OCI-LY1 (cell line): ENCODE data around the gene P3H3.

ENCODE experiments used
- H2AFZ ChIP-seq: fragments of 200-600 bp; sonication (generic), shearing (Covaris generic); 2 replicates; pipeline ENCODE4 v1.6.0; 2014; ENCODE audit warnings: antibody characterized with exemption, mild to moderate bottlenecking, low read length
- H3F3A ChIP-seq: fragments of 200-600 bp; sonication (generic), shearing (Covaris generic); 2 replicates; pipeline ENCODE4 v1.6.0; 2014; ENCODE audit warnings: mild to moderate bottlenecking, antibody characterized with exemption, low read length, moderate library complexity; ENCODE audit not compliant: insufficient read depth
- H3K27ac ChIP-seq: fragments of 200-600 bp; sonication (generic); 2 replicates; pipeline ENCODE4 v1.5.1; 2014; ENCODE audit warnings: low read length, mixed run types, mild to moderate bottlenecking, low read depth; ENCODE audit not compliant: poor library complexity, severe bottlenecking
- H3K27me3 ChIP-seq: fragments of 200-600 bp; sonication (generic); 2 replicates; pipeline ENCODE4 v1.6.0; 2014; ENCODE audit warnings: antibody characterized with exemption, mild to moderate bottlenecking, low read length, moderate library complexity; ENCODE audit not compliant: insufficient read depth
- H3K36me3 ChIP-seq: fragments of 200-600 bp; sonication (generic); 2 replicates; pipeline ENCODE4 v1.6.1; 2014; ENCODE audit warnings: mild to moderate bottlenecking, antibody characterized with exemption, low read length, moderate library complexity, mixed read lengths; ENCODE audit not compliant: insufficient read depth
- H3K4me1 ChIP-seq: fragments of 200-600 bp; sonication (generic); 2 replicates; pipeline ENCODE4 v1.5.1; 2014; ENCODE audit warnings: mild to moderate bottlenecking, low read length, moderate library complexity; ENCODE audit not compliant: insufficient read depth, severe bottlenecking
- H3K4me2 ChIP-seq: fragments of 200-600 bp; sonication (generic), shearing (Covaris generic); 2 replicates; pipeline ENCODE4 v1.6.1; 2014; ENCODE audit warnings: low read length
- H3K4me3 ChIP-seq: fragments of 200-600 bp; sonication (generic); 2 replicates; pipeline ENCODE4 v1.5.1; 2014; ENCODE audit warnings: low read length, low read depth, mild to moderate bottlenecking, mixed read lengths; ENCODE audit not compliant: poor library complexity, severe bottlenecking
- H3K79me2 ChIP-seq: fragments of 200-600 bp; shearing (Covaris generic); 2 replicates; pipeline ENCODE4 v1.6.1; 2016; ENCODE audit warnings: mixed run types, low read length, mixed read lengths; ENCODE audit not compliant: insufficient read depth
- H3K9ac ChIP-seq: fragments of 200-600 bp; sonication (generic), shearing (Covaris generic); 2 replicates; pipeline ENCODE4 v1.6.1; 2014; ENCODE audit warnings: mild to moderate bottlenecking, low read length, mixed read lengths
- H3K9me2 ChIP-seq: fragments of 200-600 bp; sonication (generic), shearing (Covaris generic); 2 replicates; pipeline ENCODE4 v1.6.1; 2014; ENCODE audit warnings: low read depth, mild to moderate bottlenecking, low read length, mixed read lengths
- H3K9me3 ChIP-seq: fragments of 200-600 bp; shearing (Covaris generic); 2 replicates; pipeline ENCODE4 v1.6.1; 2014; ENCODE audit warnings: low read length, mixed read lengths
- H4K20me1 ChIP-seq: fragments of 200-600 bp; sonication (generic), shearing (Covaris generic); 2 replicates; pipeline ENCODE4 v1.6.0; 2016; ENCODE audit warnings: mild to moderate bottlenecking, low read length; ENCODE audit not compliant: insufficient read depth
- CTCF ChIP-seq: fragments of 200-600 bp; sonication (generic), shearing (Covaris generic); IDR thresholded peaks from 2 replicates; pipeline ENCODE4 v1.5.1; 2017; ENCODE audit warnings: mild to moderate bottlenecking, antibody characterized with exemption, low read length, moderate library complexity, mixed read lengths
- EZH2 ChIP-seq: fragments of 200-600 bp; sonication (generic), shearing (Covaris generic); IDR thresholded peaks from 2 replicates; pipeline ENCODE4 v1.8.0; 2017; ENCODE audit warnings: borderline replicate concordance, mixed run types, mild to moderate bottlenecking, antibody characterized with exemption, low read length, moderate library complexity, mixed read lengths

Gene P3H3

GRCh38 chr12:6821591-6822425, 6.4 kb upstream of the P3H3 start, which contains the start of gene GPR162:
TSS of gene GPR162 (plus strand) at chr12:6821821. CDS start at chr12:6823899, 2,078 bp downstream.
- no peaks in the 10 kb centered on the region for H3K4me1 ChIP-seq
- no peaks in the 10 kb centered on the region for H3K9me3 ChIP-seq
- no peaks in the 10 kb centered on the region for H3K79me2 ChIP-seq
- no peaks in the 10 kb centered on the region for H3K9me2 ChIP-seq
- H3K36me3 ChIP-seq, result no peaks in the 10 kb centered on the region
- H4K20me1 ChIP-seq, result no peaks in the 10 kb centered on the region
- no peak for TF ChIP-seq EZH2
- TF ChIP-seq CTCF, result no peak
- no peaks in the 10 kb centered on the region for H3F3A ChIP-seq
- no peak within 1 kb of the TSS for H3K9ac ChIP-seq
- no peak within 1 kb of the TSS for H3K4me2 ChIP-seq
- no peak within 1 kb of the TSS for H3K4me3 ChIP-seq
- no peak within 1 kb of the TSS for H2AFZ ChIP-seq
- H3K27me3 ChIP-seq, result peaks cover 9% of the 10 kb centered on the region; the same call in 1 of the 2 replicates
- no peak within 1 kb of the TSS for H3K27ac ChIP-seq

GRCh38 chr12:6822426-6823135, 5.6 kb upstream of the P3H3 start:
- no peak overlapping the region for H3K4me3 ChIP-seq
- no peak overlapping the region for H3K27ac ChIP-seq
- no peak for TF ChIP-seq CTCF
- no peak for TF ChIP-seq EZH2
- no peak overlapping the region for H3K9ac ChIP-seq
- H3K4me2 ChIP-seq, result no peak overlapping the region
- H3F3A ChIP-seq, result no peaks in the 10 kb centered on the region
- H3K9me3 ChIP-seq, result no peaks in the 10 kb centered on the region
- no peaks in the 10 kb centered on the region for H3K9me2 ChIP-seq
- H2AFZ ChIP-seq, result no peak overlapping the region
- no peaks in the 10 kb centered on the region for H3K79me2 ChIP-seq
- no peaks in the 10 kb centered on the region for H3K36me3 ChIP-seq
- no peaks in the 10 kb centered on the region for H3K4me1 ChIP-seq
- H4K20me1 ChIP-seq, result no peaks in the 10 kb centered on the region
- peaks cover 9% of the 10 kb centered on the region; the same call in 1 of the 2 replicates for H3K27me3 ChIP-seq

- Histone ChIP-seq H3K4me1 (no peaks in the 10 kb centered on the region), H3K4me3 (no peak overlapping the region), H3K9me3 (no peaks in the 10 kb centered on the region), H3F3A (no peaks in the 10 kb centered on the region), H3K4me2 (no peak overlapping the region), H2AFZ (no peak overlapping the region), H3K27ac (no peak overlapping the region), H3K36me3 (no peaks in the 10 kb centered on the region), H3K79me2 (no peaks in the 10 kb centered on the region), H4K20me1 (no peaks in the 10 kb centered on the region), H3K9ac (no peak overlapping the region), H3K27me3 (peaks cover 5% of the 10 kb centered on the region; the same call in 1 of the 2 replicates), H3K9me2 (no peaks in the 10 kb centered on the region)
- TF ChIP-seq EZH2, result no peak
- no peak for TF ChIP-seq CTCF
Measured at GRCh38 chr12:6823182-6824084, 4.8 kb upstream of the P3H3 start.
